Activated T-cell treated with anti-CD3 and anti-CD28 coated beads for 4 hours (primary cell): ENCODE measurements around the gene SEMA6D.

Source experiments
- DNase-seq: peaks from one replicate; pipeline ENCODE4 v3.0.0-alpha.2; 2020

Gene SEMA6D

GRCh38 chr15:47744496-47744895 lies 27.2 kb downstream of the SEMA6D start:
- no peak for DNase-seq

DNA sequence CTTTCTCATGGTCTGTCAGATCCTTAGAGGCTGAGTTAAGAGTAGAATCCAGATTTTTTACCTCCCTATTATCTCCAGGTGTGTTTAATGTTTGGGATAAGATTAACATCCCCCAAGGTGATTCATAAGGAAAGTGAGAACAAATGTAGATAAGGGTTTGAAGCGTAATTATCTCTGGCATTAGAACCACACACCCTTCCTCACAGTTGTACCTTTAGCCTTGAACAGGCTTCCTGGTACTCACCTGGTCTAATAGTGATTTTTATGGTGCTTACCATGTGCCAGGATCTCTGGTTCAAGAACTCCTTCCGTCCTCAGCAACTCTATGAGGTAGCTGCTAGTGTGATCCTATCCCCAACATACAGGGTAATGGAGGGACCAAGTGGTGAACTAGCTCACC lies 27.7 kb downstream of the SEMA6D start:
- no peak for DNase-seq

GRCh38 chr15:47746516-47746915 lies 29.2 kb downstream of the SEMA6D start:
- DNase-seq: no peak

GRCh38 chr15:47750030-47750739 lies 32.9 kb downstream of the SEMA6D start:
- DNase-seq: no peak

DNA sequence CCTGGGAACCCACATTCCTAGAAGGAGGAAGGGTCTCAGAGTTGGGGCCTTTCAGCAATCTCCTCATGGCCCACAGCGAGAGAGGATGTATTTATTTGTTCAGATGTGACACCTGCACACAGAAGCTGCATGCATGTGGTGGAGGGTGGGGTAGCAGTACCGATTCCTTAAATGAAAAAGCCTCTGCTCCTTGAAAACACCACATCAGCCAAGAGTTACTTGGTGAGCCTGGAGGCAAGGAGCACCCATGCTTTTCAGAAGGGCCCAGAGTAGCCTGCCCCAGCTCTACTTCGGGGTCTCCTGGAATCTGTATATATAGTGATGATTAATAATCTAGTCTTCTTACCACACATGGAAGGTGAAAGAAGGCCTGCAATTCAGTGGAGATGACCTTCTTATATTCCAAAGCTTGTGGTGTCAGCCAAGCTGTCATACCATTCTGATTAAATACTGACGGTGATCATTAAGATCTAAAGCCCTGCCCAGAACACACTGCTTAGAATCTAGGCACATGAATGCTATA lies 33.5 kb downstream of the SEMA6D start:
- DNase-seq: no peak

- no peak for DNase-seq
Measured at GRCh38 chr15:47753591-47753990, 36.3 kb downstream of the SEMA6D start.

DNA sequence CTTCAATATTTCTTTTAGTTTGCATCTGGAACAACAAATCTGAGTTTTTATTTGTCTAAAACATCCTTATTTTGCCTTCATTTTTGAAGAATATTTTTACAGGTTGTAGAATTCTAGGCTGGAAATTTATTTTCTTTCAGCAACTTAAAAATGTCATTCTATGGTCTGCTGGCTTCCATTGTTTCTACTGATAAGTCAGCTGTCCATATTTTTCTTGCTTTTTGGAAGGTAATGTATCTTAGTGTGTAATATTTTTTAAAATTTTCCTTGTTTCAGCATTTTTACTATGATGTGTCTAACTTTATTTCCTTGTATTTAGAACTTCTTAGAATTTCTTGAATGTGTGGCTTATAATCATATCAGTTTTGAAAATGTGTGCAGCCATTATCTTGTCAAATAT lies 37.0 kb downstream of the SEMA6D start:
- DNase-seq: no peak

- no peak for DNase-seq
Measured at GRCh38 chr15:47755941-47756340, 38.6 kb downstream of the SEMA6D start.

DNA sequence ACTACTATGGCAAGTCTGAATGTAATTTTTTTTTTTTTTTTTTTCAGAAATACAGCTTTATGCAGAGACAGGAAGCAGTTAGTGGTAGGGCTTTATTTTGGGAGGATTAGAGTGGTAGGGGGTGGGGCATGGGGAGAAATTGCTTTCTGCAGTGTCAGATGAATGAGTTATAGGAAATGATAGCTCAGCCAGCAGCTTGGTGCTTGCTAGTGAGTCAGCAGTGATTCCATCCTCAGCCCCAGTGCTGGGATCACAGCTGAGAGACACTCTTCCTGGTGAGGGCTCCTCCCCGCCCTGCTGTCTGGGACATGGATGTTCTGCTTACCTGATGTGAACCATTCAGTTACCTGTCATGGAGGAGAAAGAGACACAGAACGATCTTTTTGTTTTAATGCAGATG lies 39.6 kb downstream of the SEMA6D start:
- DNase-seq: no peak

DNA sequence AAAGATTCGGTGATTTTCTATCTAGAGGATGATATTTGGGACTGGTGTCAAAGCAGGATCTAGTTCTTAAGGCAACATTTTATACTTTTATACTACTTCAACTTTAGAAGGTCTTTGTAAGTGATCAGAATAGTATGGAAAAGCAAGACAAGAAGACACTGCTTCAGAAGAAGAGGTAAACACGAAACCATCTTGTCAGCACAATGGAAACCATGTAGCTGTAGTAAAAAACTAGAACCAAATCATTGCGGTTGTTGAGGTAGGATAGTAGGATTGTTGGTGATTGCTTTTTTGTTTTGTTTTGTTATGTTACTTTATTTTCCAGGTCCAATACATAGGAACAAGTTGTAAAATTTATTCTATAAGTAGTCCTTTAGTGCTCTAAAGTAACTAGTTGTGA lies 40.0 kb downstream of the SEMA6D start:
- DNase-seq: no peak

DNA sequence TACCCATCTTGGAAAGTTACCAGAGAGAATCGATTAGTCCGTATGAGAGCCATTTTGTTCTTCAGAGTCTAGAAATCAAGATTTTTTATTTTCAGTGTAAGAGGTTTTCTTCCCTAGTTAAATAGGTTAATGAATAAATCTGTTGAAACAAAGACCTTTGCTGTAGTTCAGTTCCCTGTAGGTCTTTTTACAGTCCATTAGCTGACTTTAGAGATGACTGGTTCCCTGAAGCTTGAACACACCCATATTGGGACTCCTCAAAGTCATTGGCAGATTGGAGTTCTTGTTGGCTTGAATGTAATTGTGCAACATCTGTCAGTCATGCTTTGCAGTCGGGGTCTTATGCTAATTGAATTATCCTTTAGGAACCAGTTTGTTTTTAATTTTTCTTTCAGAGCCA lies 45.3 kb downstream of the SEMA6D start:
- no peak for DNase-seq

GRCh38 chr15:47764666-47765065 lies 47.4 kb downstream of the SEMA6D start:
- DNase-seq: no peak

GRCh38 chr15:47766406-47766805 lies 49.1 kb downstream of the SEMA6D start:
- no peak for DNase-seq

GRCh38 chr15:47767035-47767434 lies 49.7 kb downstream of the SEMA6D start:
- DNase-seq: no peak

GRCh38 chr15:47768735-47769134 lies 51.4 kb downstream of the SEMA6D start:
- DNase-seq: no peak

DNA sequence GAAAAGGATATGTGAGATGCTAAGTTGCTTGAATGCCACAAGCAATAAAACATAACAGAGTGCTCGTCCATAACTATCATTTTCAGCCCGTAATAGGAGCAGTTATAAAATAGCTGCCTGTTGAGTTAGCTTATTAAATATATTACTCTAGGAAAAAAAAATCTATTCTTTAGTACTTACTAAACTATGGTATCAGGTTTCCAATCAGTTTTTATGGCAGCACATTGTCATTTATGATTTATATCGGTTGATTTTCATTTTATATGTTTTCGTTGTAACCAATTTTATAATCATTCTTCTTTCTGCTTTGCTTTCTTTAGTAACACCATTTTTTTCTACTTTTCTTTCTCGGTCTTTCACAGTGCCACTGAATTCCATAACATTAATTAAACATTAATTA lies 51.9 kb downstream of the SEMA6D start:
- DNase-seq: no peak

GRCh38 chr15:47773143-47773542 lies 55.8 kb downstream of the SEMA6D start:
- no peak for DNase-seq

- no peak for DNase-seq
Measured at GRCh38 chr15:47778263-47778770, 61.0 kb downstream of the SEMA6D start.

- no peak for DNase-seq
Measured at GRCh38 chr15:47780971-47781370, 63.7 kb downstream of the SEMA6D start.

GRCh38 chr15:47781527-47781926 lies 64.2 kb downstream of the SEMA6D start:
- DNase-seq: no peak

DNA sequence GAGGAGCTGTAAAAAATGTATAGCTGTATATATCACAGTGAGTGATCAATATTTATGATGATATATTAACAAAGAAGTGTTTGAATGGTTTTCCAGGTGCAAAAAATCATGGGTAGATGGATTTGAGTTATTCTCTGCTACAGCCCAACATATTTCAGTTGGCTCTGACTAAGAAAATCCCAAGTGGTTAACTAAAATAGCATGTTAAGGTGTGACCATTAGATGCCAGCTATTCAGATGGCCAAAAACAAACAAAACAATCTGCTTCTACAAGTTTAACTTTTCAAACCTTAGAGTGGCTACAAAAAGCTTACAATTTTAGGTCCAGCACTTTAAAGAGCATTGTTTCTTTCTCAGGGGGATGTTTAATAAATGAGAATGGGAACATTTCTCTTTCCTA lies 67.5 kb downstream of the SEMA6D start:
- DNase-seq: no peak

DNA sequence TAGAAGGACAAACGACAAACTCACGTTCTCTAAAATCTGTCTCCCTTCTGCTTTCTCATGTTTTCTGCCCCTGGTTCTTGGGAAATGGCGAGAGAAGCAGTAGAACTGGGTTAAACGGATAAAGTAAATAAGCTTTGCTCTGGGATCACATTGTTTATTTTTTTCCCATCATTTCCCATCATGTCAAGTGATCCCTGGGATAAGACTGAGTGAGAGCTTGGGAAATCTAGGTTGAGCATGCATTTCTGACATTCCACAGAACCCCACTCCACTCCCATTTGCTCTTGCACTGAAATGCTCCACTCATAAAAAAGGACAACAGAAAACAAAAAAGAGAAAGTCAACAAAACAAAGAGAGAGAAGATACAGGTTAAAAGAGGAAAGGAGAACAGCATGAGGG lies 69.1 kb downstream of the SEMA6D start:
- DNase-seq: no peak

DNA sequence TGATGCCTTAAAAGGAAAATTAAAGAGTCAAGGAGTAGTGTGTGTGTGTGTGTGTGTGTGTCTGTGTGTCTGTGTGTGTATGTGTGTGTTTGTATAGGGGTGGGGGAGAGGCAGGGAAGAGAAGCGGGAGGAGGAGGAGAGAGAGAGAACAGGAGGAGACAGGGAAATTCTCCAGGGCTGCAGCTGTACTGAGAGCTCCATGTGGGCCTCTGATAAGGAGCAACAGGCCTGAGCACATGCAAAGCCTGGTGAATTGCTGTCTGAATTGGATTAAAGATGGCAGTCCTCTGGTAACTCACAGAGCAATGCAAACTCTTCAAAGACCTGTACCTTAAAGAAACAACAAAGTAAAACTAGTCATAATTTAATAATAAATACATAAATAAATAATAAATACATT lies 70.6 kb downstream of the SEMA6D start:
- DNase-seq: no peak

DNA sequence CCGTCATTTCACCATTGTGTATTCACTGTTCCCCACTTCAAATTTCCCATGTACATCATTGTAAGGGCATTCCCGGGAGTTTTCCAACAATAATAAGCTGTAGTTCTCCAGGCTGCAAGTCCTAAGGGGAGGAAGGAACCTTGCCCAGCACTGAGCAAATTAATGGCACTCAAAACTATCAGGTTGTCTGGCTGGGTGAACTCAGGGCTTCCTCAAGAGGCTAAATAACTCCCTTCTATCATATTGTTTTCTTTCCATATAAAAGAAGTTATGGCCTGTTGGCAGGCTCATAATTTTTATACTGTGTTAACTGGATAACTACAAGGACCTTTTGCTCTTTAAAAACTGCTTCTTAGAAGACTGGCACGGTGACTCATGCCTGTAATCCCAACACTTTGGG lies 71.4 kb downstream of the SEMA6D start:
- DNase-seq: no peak

GRCh38 chr15:47791161-47791560 lies 73.9 kb downstream of the SEMA6D start:
- no peak for DNase-seq
